Limb (tissue), 2 donors: ENCODE results near the gene PAOX.
"Not testable (repeated sequence)": the region's sequence is repeated elsewhere in the genome, so short reads cannot be mapped to it uniquely, and the experiment has no call there.

Source experiments
- DNase-seq, 2 donors: peaks; one replicate each; pipeline ENCODE4 v3.0.0-alpha.2; 2016; ENCODE audit errors: extremely low spot score in 2 of 2

Gene PAOX

GRCh38 chr10:133364645-133365431 is 14.2 kb upstream of the PAOX start:
- no peak for DNase-seq

GRCh38 chr10:133365461-133366129 is 13.5 kb upstream of the PAOX start:
- DNase-seq = no peak

GRCh38 chr10:133366130-133366478 is 13.0 kb upstream of the PAOX start:
- DNase-seq = no peak

GRCh38 chr10:133366751-133367150 is 12.3 kb upstream of the PAOX start:
- no peak for DNase-seq

GRCh38 chr10:133367461-133367860 is 11.6 kb upstream of the PAOX start:
- not testable (repeated sequence) for DNase-seq

- DNase-seq = no peak
Measured at GRCh38 chr10:133368153-133368552, 10.9 kb upstream of the PAOX start.

- DNase-seq = no peak
Measured at GRCh38 chr10:133370030-133370786, 8.9 kb upstream of the PAOX start.

- DNase-seq = no peak
Measured at GRCh38 chr10:133372507-133372906, 6.6 kb upstream of the PAOX start.

- peak; percentile 95 to 98 for DNase-seq
Measured at GRCh38 chr10:133373174-133374090, 5.6 kb upstream of the PAOX start, which contains the start of gene ECHS1. Gene ECHS1, minus strand, starts transcription at chr10:133373354. Its CDS starts 21 bp downstream, at chr10:133373333.

GRCh38 chr10:133375357-133376115 is 3.5 kb upstream of the PAOX start:
- DNase-seq = no peak

GRCh38 chr10:133376183-133376582 is 2.9 kb upstream of the PAOX start:
- not testable (repeated sequence) for DNase-seq

- no peak for DNase-seq
Measured at GRCh38 chr10:133377025-133377817, 1.8 kb upstream of the PAOX start.

- DNase-seq = no peak
Measured at GRCh38 chr10:133377818-133378250, 1.2 kb upstream of the PAOX start.

- peak; percentile 58 to 80 for DNase-seq
Measured at GRCh38 chr10:133378251-133379096, 588 bp upstream of the PAOX start.

- no peak for DNase-seq
Measured at GRCh38 chr10:133379801-133380666, 972 bp downstream of the PAOX start.

GRCh38 chr10:133381036-133381435 is 2.0 kb downstream of the PAOX start:
- DNase-seq = no peak

GRCh38 chr10:133383551-133383950 is 4.5 kb downstream of the PAOX start:
- DNase-seq = no peak

GRCh38 chr10:133384071-133384470 is 5.0 kb downstream of the PAOX start:
- DNase-seq = no peak
